SK-N-MC (cell line): ENCODE measurements around the gene AQP2.

Experiments used
- DNase-seq: peaks from one replicate; pipeline ENCODE4 v3.0.0-alpha.2; 2011; ENCODE audit warnings: low read depth, low spot score
- H3K27ac ChIP-seq: fragments of 200-600 bp; sonication (generic); 2 replicates; pipeline ENCODE4 v1.5.1; 2016; ENCODE audit warnings: mixed run types
- H3K36me3 ChIP-seq: fragments of 200-600 bp; sonication (generic); 2 replicates; pipeline ENCODE4 v1.6.1; 2017; ENCODE audit warnings: antibody characterized with exemption, low read length, mixed read lengths; ENCODE audit not compliant: insufficient read depth
- H3K4me3 ChIP-seq: fragments of 200-600 bp; sonication (generic); 2 replicates; pipeline ENCODE4 v1.5.1; 2016
- H3K9ac ChIP-seq: fragments of 200-600 bp; sonication (generic); 2 replicates; pipeline ENCODE4 v1.8.0; 2017; ENCODE audit warnings: mixed run types, mixed read lengths; ENCODE audit not compliant: insufficient read length
- H3K9me3 ChIP-seq: fragments of 200-600 bp; sonication (generic); 2 replicates; pipeline ENCODE4 v1.6.1; 2017; ENCODE audit warnings: low read depth, mild to moderate bottlenecking, antibody characterized with exemption, low read length, moderate library complexity, mixed read lengths
- EZH2 ChIP-seq: fragments of 200-600 bp; sonication (generic); IDR thresholded peaks from one replicate; pipeline ENCODE4 v1.6.1; 2017; ENCODE audit warnings: antibody characterized with exemption
- FOXP2 ChIP-seq: optimal IDR thresholded peaks from 2 replicates; pipeline ENCODE3; 2011; ENCODE audit warnings: mild to moderate bottlenecking, moderate library complexity; ENCODE audit not compliant: insufficient read depth; ENCODE audit errors: extremely low read length, control extremely low read depth
- POLR2AphosphoS5 ChIP-seq: IDR thresholded peaks from 2 replicates; pipeline ENCODE4 v1.6.1; 2012; ENCODE audit warnings: mild to moderate bottlenecking, low read depth, low read length, borderline replicate concordance

The AQP2 gene

DNA sequence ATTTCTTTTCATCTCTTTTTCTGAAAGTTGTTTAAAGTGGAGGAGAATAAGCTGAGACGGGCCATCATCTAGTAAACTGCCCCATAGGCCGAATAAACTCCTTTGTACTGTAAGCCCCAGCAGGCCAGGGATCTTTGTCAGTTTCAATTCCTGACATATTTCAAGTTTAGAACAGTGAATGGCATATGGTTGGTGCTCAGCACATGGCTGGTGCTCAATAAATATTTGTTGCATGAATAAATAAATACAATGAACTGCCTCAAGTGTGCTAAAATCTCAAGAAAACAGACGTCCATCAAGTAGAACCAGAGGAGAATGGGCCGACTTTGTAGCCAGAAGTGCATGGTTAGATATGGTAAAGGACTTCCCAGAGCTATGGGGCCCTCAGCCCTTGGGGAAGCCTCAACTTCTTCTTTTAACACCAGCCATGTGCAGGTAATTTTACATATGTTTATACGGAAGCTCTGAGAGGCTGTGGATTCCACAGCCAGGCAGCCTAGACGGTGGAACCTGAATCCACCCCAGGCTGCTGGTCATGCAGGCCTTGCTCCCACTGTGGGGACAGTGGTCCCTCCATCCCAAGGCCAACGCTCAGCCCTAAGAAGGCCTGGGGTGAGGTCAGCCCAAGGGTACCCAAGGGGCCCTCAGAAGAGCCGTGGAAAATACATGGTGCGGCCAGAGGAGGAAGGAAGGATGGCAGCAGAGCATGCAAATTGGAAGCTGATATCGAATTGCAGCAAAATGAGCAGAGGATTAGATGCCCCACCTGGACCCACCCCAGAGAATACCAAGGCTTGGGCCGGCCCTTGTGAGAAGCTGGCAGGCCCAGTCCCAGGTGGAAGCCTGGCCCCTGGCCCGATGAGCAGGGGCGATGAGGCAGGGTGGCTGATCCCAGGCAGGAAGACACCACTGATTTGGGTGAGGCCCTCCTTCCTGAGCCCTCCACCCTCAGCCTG, 8.7 kb upstream of the AQP2 start:
- Histone ChIP-seq H3K27ac (no peak overlapping the region), H3K4me3 (no peak overlapping the region), H3K9ac (no peak overlapping the region), H3K9me3 (no peaks in the 10 kb centered on the region), H3K36me3 (no peaks in the 10 kb centered on the region)
- TF ChIP-seq FOXP2 (no peak), EZH2 (no peak), POLR2AphosphoS5 (no peak)
- DNase-seq: no peak

DNA sequence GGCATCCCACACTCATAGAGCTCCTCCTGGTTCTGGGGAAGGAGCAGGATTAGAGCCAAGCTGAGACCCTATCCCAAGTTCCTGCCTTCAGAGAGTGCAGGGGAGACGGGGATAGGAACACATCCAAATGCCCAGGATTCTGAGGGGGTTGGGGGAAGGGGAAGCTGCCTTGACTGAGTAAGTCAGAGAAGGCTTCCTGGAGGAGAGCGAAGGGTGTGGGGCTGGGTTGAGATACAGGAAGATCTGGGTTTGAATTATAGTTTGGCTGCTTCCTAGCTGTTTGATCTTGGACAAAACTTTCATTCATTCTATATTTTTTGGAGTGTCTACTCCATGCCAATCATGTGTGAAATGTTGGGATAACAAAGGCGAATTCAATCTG, 8.0 kb upstream of the AQP2 start:
- no peak overlapping the region for H3K9ac ChIP-seq
- no peak overlapping the region for H3K4me3 ChIP-seq
- DNase-seq: no peak
- TF ChIP-seq FOXP2 (no peak), EZH2 (no peak), POLR2AphosphoS5 (no peak)
- H3K36me3 ChIP-seq: no peaks in the 10 kb centered on the region
- no peaks in the 10 kb centered on the region for H3K9me3 ChIP-seq
- no peak overlapping the region for H3K27ac ChIP-seq

DNA sequence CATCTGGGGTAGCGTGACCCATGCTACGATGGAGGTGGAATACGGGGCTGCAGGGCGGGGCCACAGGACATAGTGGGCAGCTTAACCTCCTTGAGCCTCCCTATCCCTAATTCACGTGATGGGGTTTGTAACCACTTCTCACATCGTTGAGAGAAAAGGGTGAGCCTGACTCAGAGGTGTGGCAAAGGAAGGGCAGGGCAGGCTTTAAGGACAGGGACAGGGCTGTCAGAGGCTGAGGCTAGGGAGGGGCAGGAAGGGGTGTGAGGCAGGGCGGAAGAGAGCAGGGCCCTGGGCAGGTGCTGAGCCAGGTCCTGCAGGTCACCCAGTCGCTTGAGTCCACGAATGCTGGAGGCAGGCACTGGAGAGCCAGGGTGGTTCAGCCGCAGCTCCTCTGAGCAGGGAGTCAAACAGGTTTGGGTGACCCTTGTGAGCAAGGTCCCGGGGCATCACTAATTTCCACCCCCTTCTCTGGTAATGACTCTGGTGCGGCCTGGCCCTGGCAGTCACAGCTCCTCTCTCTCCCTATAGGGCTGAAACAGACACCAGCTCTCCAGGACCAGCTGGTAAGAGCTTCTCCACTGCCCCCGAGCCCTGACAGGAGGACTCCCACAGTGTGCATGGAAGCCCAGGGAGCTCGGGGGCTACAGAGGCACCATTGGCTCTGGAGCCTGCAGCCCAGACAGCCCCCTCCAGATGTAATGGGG, 7.5 kb upstream of the AQP2 start:
- no peak overlapping the region for H3K9ac ChIP-seq
- no peak overlapping the region for H3K4me3 ChIP-seq
- TF ChIP-seq POLR2AphosphoS5: no peak
- TF ChIP-seq EZH2: no peak
- no peak for TF ChIP-seq FOXP2
- no peaks in the 10 kb centered on the region for H3K9me3 ChIP-seq
- no peaks in the 10 kb centered on the region for H3K36me3 ChIP-seq
- no peak for DNase-seq
- H3K27ac ChIP-seq: no peak overlapping the region

DNA sequence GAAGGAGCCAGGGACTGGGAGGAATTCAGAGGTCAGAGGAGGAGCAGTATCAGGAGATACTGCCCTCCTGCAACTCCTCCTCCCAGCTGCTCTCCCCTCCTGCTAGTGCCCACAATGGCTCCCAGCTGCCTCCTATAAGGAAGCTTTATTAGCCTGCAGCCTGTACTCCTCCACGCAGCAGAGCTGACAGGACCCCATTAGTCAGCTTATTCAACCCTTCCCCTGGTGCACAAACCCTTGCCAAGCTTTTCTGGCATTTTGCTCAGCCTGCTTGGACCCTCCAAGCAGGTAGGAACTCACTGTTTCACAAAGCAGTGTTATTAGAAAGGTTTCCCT, 6.9 kb upstream of the AQP2 start:
- H3K9me3 ChIP-seq: no peaks in the 10 kb centered on the region
- H3K27ac ChIP-seq: no peak overlapping the region
- no peak overlapping the region for H3K4me3 ChIP-seq
- no peaks in the 10 kb centered on the region for H3K36me3 ChIP-seq
- TF ChIP-seq POLR2AphosphoS5: no peak
- no peak for TF ChIP-seq EZH2
- no peak for TF ChIP-seq FOXP2
- no peak for DNase-seq
- H3K9ac ChIP-seq: no peak overlapping the region

DNA sequence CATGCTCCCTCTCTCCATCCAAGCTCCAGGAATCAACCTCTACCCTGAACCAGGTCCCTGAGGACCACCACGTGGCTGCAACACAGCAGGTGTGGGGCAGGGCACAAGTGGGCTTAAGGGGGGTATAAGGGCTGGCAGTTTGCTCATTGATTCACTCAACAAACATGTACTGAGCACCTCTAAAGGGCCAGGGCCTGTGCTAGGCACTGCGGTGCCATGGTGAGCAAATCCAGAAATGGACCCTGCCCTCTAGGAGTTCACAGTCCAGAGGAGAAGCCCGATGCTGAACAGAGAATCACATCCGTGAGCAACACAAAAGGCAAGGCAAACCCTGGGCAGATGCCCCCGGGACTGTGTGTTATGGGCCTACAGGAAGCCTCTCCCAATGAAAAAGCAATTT, 6.5 kb upstream of the AQP2 start:
- no peak overlapping the region for H3K9ac ChIP-seq
- no peaks in the 10 kb centered on the region for H3K9me3 ChIP-seq
- TF ChIP-seq FOXP2 (no peak), POLR2AphosphoS5 (no peak), EZH2 (no peak)
- no peak for DNase-seq
- H3K27ac ChIP-seq: no peak overlapping the region
- no peaks in the 10 kb centered on the region for H3K36me3 ChIP-seq
- H3K4me3 ChIP-seq: no peak overlapping the region

DNA sequence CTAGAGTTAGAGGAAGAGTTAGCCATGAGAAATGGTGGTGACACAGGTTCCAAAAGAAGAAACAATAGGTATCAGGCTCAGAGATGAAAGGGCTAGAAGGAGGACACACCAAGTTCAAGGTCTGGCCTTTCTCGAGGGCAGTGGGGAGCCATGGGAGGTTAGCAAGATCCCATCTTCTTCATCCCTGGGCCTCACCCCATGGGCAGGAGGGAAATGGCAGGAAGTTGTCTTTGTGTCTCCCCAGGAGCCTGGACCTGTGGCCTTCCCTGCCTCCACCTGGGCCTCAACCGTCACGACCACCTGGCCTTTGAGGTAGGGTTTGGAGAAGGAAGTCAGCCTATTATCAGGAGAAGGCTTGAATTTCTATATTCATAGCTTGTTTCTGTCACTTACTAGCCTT, 5.8 kb upstream of the AQP2 start:
- TF ChIP-seq EZH2 (no peak), FOXP2 (no peak), POLR2AphosphoS5 (no peak)
- no peak overlapping the region for H3K9ac ChIP-seq
- no peak overlapping the region for H3K27ac ChIP-seq
- no peak for DNase-seq
- no peak overlapping the region for H3K4me3 ChIP-seq
- no peaks in the 10 kb centered on the region for H3K9me3 ChIP-seq
- H3K36me3 ChIP-seq: no peaks in the 10 kb centered on the region

DNA sequence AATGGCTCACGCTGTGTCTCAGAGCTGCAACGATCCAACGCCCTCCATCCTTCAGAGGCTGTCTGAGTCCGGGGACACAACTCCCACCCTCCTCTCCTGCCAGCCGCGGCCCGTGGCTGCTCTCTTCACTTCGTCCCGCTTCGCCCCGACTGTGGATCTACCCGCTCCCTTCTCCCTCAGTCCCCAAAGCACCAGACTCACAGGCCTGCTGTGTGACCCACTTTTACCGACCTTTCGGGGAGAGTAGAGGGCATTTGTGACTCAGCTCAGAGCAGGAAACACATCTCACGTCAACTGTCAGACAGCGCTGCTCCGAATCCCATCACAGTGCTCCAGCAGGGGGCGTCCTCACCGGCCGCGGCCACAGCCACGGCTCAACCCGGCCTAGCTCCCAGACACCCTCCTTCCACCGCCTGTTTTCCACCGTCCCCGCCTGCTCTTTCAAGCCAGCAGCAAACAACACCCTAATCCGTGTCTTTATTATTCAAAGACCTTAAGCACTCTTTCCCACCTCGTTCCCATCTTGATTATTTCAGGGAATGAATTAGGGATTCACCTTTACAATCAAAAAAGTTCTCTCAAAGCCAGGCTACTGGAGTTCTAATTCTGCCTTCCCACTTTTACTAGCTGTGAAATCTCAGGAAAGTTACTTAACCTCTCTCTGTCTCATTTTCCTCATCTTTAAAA, 5.0 kb upstream of the AQP2 start:
- no peak overlapping the region for H3K9ac ChIP-seq
- no peaks in the 10 kb centered on the region for H3K36me3 ChIP-seq
- H3K27ac ChIP-seq: no peak overlapping the region
- H3K4me3 ChIP-seq: no peak overlapping the region
- no peak for DNase-seq
- TF ChIP-seq FOXP2: no peak
- TF ChIP-seq EZH2: no peak
- no peak for TF ChIP-seq POLR2AphosphoS5
- no peaks in the 10 kb centered on the region for H3K9me3 ChIP-seq

DNA sequence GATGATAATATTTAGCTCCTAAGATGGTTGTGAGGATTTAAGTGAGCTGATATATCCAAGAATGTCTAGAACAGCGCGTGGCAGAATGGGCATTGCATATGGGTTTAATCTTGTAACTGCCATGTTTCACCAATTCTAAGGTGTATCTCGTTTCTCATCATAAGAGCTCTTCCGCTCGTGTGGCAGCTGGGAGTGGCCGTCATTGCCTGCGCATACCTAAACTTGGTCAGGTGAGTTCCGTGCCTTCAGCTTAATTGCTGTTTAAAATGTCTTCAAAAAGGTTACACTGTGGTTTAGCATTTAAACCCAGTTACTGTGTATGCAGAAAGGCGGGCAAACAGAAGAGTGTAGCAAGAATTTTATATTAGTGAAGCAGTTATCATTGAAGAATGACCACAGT, 4.5 kb upstream of the AQP2 start:
- TF ChIP-seq EZH2 (no peak), FOXP2 (no peak), POLR2AphosphoS5 (no peak)
- no peak overlapping the region for H3K4me3 ChIP-seq
- H3K36me3 ChIP-seq: no peaks in the 10 kb centered on the region
- H3K9me3 ChIP-seq: no peaks in the 10 kb centered on the region
- no peak for DNase-seq
- no peak overlapping the region for H3K27ac ChIP-seq
- H3K9ac ChIP-seq: no peak overlapping the region

DNA sequence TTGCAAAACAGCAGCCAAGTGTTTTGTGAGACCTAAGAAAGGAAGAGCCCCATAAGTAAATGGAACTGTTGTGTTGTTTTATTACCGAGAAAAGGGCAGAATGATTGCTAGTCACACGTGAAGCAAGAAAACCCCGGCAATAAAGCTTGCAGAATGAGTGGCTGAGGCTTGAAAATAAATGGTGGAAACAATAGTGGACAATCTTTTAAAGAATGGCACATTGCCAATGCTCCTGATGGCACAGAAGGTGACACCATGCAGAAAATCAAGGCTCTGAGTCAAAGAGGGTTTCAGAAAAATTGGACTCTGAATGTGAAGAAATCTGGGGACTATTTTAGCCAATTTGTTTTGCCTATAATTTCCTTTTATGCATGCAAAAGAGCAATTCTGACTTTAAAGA, 4.0 kb upstream of the AQP2 start:
- Histone ChIP-seq H3K9me3 (no peaks in the 10 kb centered on the region), H3K36me3 (no peaks in the 10 kb centered on the region), H3K9ac (no peak overlapping the region), H3K27ac (no peak overlapping the region), H3K4me3 (no peak overlapping the region)
- TF ChIP-seq POLR2AphosphoS5: no peak
- no peak for TF ChIP-seq FOXP2
- TF ChIP-seq EZH2: no peak
- no peak for DNase-seq
